Lung (tissue), 12 donors: ENCODE results near the gene RIPPLY3. TPM values are rescaled to one million over a fixed set of nuclear protein-coding genes. Genes with fewer than 3 reads are reported as not detected.
"Not testable (repeated sequence)": the region's sequence is repeated elsewhere in the genome, so short reads cannot be mapped to it uniquely, and the experiment has no call there.

Experiments
- ATAC-seq: fragments of 200-7000 bp; cut with Tn5 transposase; one replicate; pipeline ENCODE4 v1.9.1; 2020; ENCODE audit warnings: moderate number of reproducible peaks; ENCODE audit not compliant: insufficient read depth, low FRiP score
- DNase-seq, 3 donors: peaks; one replicate each; pipeline ENCODE4 v3.0.0-alpha.2; 2013 to 2017
- H3K27ac ChIP-seq, 2 donors: one replicate each; pipeline ENCODE4 v1.5.1; 2013; ENCODE audit warnings: mild to moderate bottlenecking in 2 of 2, moderate library complexity in 2 of 2, control low read depth in 1 of 2, inconsistent platforms in 1 of 2, low read depth in 1 of 2, low read length in 1 of 2
- H3K27me3 ChIP-seq, 3 donors: one replicate each; pipeline ENCODE4 v1.5.1; 2013; ENCODE audit warnings: low read length in 2 of 3; ENCODE audit not compliant: control insufficient read depth in 3 of 3, insufficient read depth in 3 of 3
- H3K36me3 ChIP-seq, 4 donors: one replicate each; pipeline ENCODE4 v1.5.1; 2013; ENCODE audit warnings: low read length in 4 of 4, mild to moderate bottlenecking in 1 of 4, moderate library complexity in 1 of 4; ENCODE audit not compliant: control insufficient read depth in 4 of 4, insufficient read depth in 4 of 4
- H3K4me1 ChIP-seq, 5 donors: one replicate each; pipeline ENCODE4 v1.5.1; 2013; ENCODE audit warnings: low read length in 5 of 5, mild to moderate bottlenecking in 2 of 5, moderate library complexity in 1 of 5; ENCODE audit not compliant: control insufficient read depth in 5 of 5, insufficient read depth in 5 of 5
- H3K4me3 ChIP-seq: one replicate; pipeline ENCODE4 v1.5.1; 2013; ENCODE audit warnings: mild to moderate bottlenecking, control low read depth, moderate library complexity
- H3K9ac ChIP-seq, 2 donors: one replicate each; pipeline ENCODE4 v1.5.1; 2013; ENCODE audit warnings: low read length in 2 of 2, control low read depth in 1 of 2; ENCODE audit not compliant: insufficient read depth in 1 of 2
- H3K9me3 ChIP-seq, 4 donors: one replicate each; pipeline ENCODE4 v1.5.1; 2013; ENCODE audit warnings: low read length in 3 of 4, mild to moderate bottlenecking in 1 of 4, moderate library complexity in 1 of 4; ENCODE audit not compliant: control insufficient read depth in 4 of 4, insufficient read depth in 3 of 4
- WGBS, 2 donors: extraction: QIAGEN DNeasy Blood & Tissue Kit; methylation state at CpG; one replicate each; pipeline ENCODE4 v1.1.7; 2013; 5-methylcytosine and 5-hydroxymethylcytosine counted together
- polyA plus RNA-seq, 2 donors: library from polyadenylated mRNA; stranded (reverse); fragments of 200-250 nt; gene quantifications; one replicate each; pipeline ENCODE4 v1.2.1, GENCODE V29; 2013
- total RNA-seq, 2 donors: library from RNA; depleted of rRNA in 1 of 2; stranded (reverse); fragments of >200 nt in 1 of 2; gene quantifications; one replicate each; pipeline ENCODE4 v1.2.1, GENCODE V29; 2014 to 2021
- TF ChIP-seq, protein P1 (sequence below): IDR thresholded peaks from 2 replicates; pipeline ENCODE4 v1.5.1; 2012; ENCODE audit warnings: mild to moderate bottlenecking; ENCODE audit errors: control extremely low read depth, extremely low read depth
- donor health status: control.
- donor health status: control.
- donor health status: Bipolar disorder and iron deficiency.
- donor health status: healthy.
- donor health status: DM: yes; HTN: yes; CAD: no.

RIPPLY3 gene
- total and polyA plus RNA-seq, 4 donors = 0.18 to 2.1 (median 0.57) TPM

DNA sequence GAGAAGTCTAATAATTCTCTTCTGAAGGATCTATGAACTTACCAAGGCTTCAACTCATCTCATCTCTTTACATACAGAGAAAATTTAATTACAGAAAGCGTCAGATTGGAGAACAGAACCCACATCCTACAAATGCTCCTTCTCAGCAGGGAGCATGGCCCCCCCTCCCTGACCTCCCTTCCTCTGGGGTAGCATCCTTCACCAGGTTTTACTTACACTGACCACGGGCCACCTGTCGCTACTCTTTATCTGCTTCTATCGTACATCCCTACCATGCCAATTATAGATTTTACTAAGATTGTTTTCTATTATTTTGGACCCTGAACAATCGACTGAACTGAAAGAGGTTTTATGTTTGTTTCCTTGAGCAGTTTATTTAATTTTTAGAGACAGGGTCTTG, 25.8 kb downstream of the RIPPLY3 start:
- ATAC-seq = no peak
- 86 to 87% methylated on average over 5 of the region's 5 CpGs for WGBS, 2 donors
- no peak for DNase-seq

DNA sequence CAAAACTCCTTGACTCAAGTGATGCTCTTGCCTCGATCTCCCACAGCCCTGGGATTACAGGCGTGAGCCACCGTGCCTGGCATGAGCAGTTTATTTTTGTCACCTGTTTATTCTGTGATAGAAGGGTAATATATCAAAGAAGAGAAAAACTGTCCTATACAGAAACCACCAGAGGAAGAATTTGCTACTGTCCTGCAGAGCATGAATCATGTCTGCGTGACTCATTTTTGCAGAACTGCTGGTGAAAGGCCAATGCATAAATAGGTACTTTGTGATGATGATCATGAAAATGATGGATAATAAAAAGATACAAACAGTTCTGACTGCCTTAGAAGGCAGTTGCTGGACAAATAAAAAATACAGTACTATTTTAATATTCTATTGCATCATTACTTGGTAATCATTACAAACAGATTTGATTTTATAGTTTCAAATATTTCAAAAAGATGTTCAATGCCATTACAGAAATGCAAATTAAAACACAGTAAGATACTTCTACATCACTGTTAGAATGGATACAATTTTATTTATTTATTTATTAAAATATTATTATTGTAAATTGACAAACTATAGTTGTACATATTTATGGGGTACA, 26.5 kb downstream of the RIPPLY3 start:
- no peak for DNase-seq
- Histone ChIP-seq H3K36me3 (no peaks in the 10 kb centered on the region), H3K9me3 (no peaks in the 10 kb centered on the region), H3K4me1 (no peaks in the 10 kb centered on the region), H3K27ac (no peak overlapping the region), H3K27me3 (no peaks in the 10 kb centered on the region), H3K4me3 (no peak overlapping the region), H3K9ac (no peak overlapping the region)
- ATAC-seq = no peak
- TF ChIP-seq, protein P1, sequence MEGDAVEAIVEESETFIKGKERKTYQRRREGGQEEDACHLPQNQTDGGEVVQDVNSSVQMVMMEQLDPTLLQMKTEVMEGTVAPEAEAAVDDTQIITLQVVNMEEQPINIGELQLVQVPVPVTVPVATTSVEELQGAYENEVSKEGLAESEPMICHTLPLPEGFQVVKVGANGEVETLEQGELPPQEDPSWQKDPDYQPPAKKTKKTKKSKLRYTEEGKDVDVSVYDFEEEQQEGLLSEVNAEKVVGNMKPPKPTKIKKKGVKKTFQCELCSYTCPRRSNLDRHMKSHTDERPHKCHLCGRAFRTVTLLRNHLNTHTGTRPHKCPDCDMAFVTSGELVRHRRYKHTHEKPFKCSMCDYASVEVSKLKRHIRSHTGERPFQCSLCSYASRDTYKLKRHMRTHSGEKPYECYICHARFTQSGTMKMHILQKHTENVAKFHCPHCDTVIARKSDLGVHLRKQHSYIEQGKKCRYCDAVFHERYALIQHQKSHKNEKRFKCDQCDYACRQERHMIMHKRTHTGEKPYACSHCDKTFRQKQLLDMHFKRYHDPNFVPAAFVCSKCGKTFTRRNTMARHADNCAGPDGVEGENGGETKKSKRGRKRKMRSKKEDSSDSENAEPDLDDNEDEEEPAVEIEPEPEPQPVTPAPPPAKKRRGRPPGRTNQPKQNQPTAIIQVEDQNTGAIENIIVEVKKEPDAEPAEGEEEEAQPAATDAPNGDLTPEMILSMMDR = no peak
- 84 to 86% methylated on average over 4 of the region's 4 CpGs for WGBS, 2 donors

More for the DNA sequence above, 25.8 kb downstream of the RIPPLY3 start:
- H3K4me3 ChIP-seq = no peak overlapping the region
- no peaks in the 10 kb centered on the region for H3K4me1 ChIP-seq
- H3K9me3 ChIP-seq = no peaks in the 10 kb centered on the region
- H3K27me3 ChIP-seq = no peaks in the 10 kb centered on the region
- H3K9ac ChIP-seq = no peak overlapping the region
- TF ChIP-seq, protein P1 = no peak
- H3K36me3 ChIP-seq = no peaks in the 10 kb centered on the region
- H3K27ac ChIP-seq = no peak overlapping the region

DNA sequence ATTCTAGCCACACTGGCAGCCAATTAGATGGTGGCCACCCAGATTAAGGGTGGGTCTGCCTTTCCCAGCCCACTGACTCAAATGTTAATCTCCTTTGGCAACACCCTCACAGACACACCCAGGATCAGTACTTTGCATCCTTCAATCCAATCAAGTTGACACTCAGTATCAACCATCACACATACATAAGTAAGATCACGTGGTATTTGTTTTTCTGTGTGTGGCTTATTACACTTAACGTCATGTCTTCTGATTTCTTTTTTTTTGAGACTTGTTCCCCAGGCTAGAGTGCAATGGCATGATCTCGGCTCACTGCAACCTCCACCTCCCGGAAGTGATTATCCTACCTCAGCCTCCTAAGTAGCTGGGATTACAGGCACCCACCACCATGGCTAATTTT, 27.9 kb downstream of the RIPPLY3 start:
- H3K9ac ChIP-seq, H3K36me3 ChIP-seq, ATAC-seq, H3K27me3 ChIP-seq, DNase-seq, H3K9me3 ChIP-seq, H3K27ac ChIP-seq, H3K4me1 ChIP-seq, H3K4me3 ChIP-seq: not testable (repeated sequence)
- WGBS, 2 donors = 91% methylated on average over 4 of the region's 4 CpGs

DNA sequence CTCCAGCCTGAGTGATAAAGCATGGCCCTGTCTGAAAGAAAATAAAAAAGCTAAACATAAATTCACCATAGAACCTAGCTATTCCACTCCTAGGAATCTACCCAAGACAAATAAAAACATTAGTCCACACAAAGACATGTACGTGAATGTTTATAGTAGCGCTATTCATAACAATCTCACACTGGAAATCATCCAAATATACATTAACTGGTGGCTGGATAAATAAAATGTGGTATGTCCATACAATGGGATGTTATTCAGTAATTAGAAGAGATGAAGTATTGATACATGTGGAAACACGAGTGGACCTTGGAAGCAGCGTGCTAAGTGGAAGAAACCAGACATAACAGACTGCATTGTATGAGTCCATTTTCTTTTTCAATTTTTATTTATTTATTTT, 29.7 kb downstream of the RIPPLY3 start:
- DNase-seq (no peak), ATAC-seq (no peak)
- Histone ChIP-seq H3K4me3 (no peak overlapping the region), H3K36me3 (no peaks in the 10 kb centered on the region), H3K9me3 (no peaks in the 10 kb centered on the region), H3K9ac (no peak overlapping the region), H3K27me3 (no peaks in the 10 kb centered on the region), H3K27ac (no peak overlapping the region), H3K4me1 (no peaks in the 10 kb centered on the region)
- WGBS, 2 donors = 92 to 95% methylated on average over 4 of the region's 4 CpGs
- TF ChIP-seq, protein P1 = no peak
